ENCODE data around the gene FNIP2.

FNIP2 gene

DNA sequence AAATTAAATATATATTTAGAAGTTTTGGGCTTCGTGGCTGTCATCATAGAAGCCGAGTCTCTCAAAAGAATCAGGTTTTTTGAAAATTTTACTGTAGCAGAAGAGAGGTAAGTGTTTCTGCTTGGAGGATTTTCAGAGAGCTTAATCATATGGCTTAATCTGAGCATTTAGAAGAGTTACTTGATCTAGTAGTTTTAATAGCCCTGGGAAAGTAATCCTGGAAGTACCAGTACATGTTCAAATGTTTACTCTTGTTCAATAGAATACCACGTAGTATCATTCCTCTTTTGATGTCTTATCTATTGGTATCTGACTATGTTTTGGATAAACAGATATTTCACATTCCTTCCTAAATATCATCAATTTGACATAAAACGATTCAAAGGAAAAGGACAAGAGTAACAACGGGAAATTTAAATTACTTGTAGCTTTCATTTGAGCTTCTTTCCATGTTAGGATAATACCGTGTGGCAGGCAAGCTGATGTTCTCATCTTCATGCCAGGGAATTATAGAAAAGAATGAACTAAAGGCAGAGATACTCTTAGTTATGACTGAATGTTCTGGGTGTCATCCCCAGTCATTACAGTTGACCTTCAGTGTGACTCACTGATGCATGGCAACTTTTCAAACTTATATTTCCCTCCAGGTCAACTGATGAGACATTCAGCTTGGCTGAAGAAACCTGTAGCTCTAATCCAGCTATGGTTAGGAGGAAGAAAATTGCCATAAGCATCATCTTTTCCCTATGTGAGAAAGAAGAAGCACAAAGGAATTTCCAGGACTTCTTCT, 89.8 kb downstream of the FNIP2 start:
- no peak overlapping the region for H3K9ac ChIP-seq (ENCODE audit: low read length)
- H2AFZ ChIP-seq (ENCODE audit: insufficient read depth, low read length, poor library complexity): no peak overlapping the region
- no peak overlapping the region for H2AK5ac ChIP-seq (ENCODE audit: low read length)
- H3K4me2 ChIP-seq (ENCODE audit: low read length): no peak overlapping the region
- no peak overlapping the region for H4K8ac ChIP-seq (ENCODE audit: low read depth, low read length)
- DNase-seq: peak in 1 of 2 donors; percentile 37
- H3K36me3 ChIP-seq (ENCODE audit: control insufficient read depth in 1 of 2, insufficient read depth in 2 of 2, low read length in 2 of 2): peaks cover 2% of the 10 kb centered on the region in 2 experiments
- H2BK120ac ChIP-seq (ENCODE audit: insufficient read depth, low read length, poor library complexity): no peak overlapping the region
- H3K79me2 ChIP-seq (ENCODE audit: control insufficient read depth, insufficient read depth, low read length, poor library complexity): no peaks in the 10 kb centered on the region
- no peak overlapping the region for H2BK12ac ChIP-seq (ENCODE audit: low read length)
- H3K9me3 ChIP-seq (ENCODE audit: insufficient read depth, low read depth, low read length): no peaks in the 10 kb centered on the region
- H3K4me1 ChIP-seq (ENCODE audit: control insufficient read depth in 1 of 2, insufficient read depth in 2 of 2, low read length in 2 of 2): no peaks in the 10 kb centered on the region
- no peak overlapping the region for H4K91ac ChIP-seq (ENCODE audit: low read depth, low read length)
- H4K12ac ChIP-seq (ENCODE audit: low read depth, low read length): no peak overlapping the region
- no peaks in the 10 kb centered on the region for H3K27me3 ChIP-seq (ENCODE audit: insufficient read depth, low read length)
- no CpG with 5 or more reads among the region's 6 CpGs for WGBS (ENCODE audit: extremely low coverage, insufficient coverage, insufficient read length)
- no peak overlapping the region for H3K4me3 ChIP-seq (ENCODE audit: low read depth, low read length)
- H3K23ac ChIP-seq (ENCODE audit: low read length): no peak overlapping the region
- no peak overlapping the region for H3K27ac ChIP-seq (ENCODE audit: low read depth, low read length)
- no peak overlapping the region for H3K4ac ChIP-seq (ENCODE audit: low read depth, low read length)
- H3K79me1 ChIP-seq (ENCODE audit: low read length): no peaks in the 10 kb centered on the region
- H2BK5ac ChIP-seq (ENCODE audit: low read depth, low read length, poor library complexity): no peak overlapping the region
- no peak overlapping the region for H3K14ac ChIP-seq (ENCODE audit: low read length)
- no peak overlapping the region for H3K18ac ChIP-seq (ENCODE audit: low read length)

DNA sequence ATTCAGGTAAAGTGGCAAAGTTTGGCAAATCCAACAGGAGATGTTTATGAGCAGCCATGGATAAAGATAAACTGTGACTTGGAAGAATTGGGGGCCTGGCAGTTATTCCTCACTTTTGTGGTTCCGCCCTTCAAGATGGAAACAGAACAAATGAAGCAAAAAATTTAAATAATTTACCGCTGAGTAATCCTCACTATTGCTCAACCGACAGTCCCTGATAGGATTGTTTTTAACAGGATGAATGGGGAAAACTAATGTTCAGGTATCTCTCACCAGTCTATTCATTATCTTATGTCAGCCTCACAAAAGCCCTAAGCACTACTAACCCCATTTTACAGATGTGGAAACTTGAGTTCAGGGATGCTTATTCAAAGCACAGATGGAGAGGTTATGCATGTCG, 90.8 kb downstream of the FNIP2 start:
- WGBS (ENCODE audit: extremely low coverage, insufficient coverage, insufficient read length): no CpG with 5 or more reads among the region's 4 CpGs
- no peak overlapping the region for H4K8ac ChIP-seq (ENCODE audit: low read depth, low read length)
- no peak overlapping the region for H3K27ac ChIP-seq (ENCODE audit: low read depth, low read length)
- no peaks in the 10 kb centered on the region for H3K4me1 ChIP-seq (ENCODE audit: control insufficient read depth in 1 of 2, insufficient read depth in 2 of 2, low read length in 2 of 2)
- H4K12ac ChIP-seq (ENCODE audit: low read depth, low read length): no peak overlapping the region
- no peaks in the 10 kb centered on the region for H3K27me3 ChIP-seq (ENCODE audit: insufficient read depth, low read length)
- H3K14ac ChIP-seq (ENCODE audit: low read length): no peak overlapping the region
- no peak overlapping the region for H3K4ac ChIP-seq (ENCODE audit: low read depth, low read length)
- H3K4me3 ChIP-seq (ENCODE audit: low read depth, low read length): no peak overlapping the region
- H3K9me3 ChIP-seq (ENCODE audit: insufficient read depth, low read depth, low read length): no peaks in the 10 kb centered on the region
- H3K36me3 ChIP-seq (ENCODE audit: control insufficient read depth in 1 of 2, insufficient read depth in 2 of 2, low read length in 2 of 2): peaks cover 2% of the 10 kb centered on the region in 2 experiments
- no peaks in the 10 kb centered on the region for H3K79me2 ChIP-seq (ENCODE audit: control insufficient read depth, insufficient read depth, low read length, poor library complexity)
- no peak overlapping the region for H2BK5ac ChIP-seq (ENCODE audit: low read depth, low read length, poor library complexity)
- no peak overlapping the region for H4K91ac ChIP-seq (ENCODE audit: low read depth, low read length)
- no peaks in the 10 kb centered on the region for H3K79me1 ChIP-seq (ENCODE audit: low read length)
- H2AK5ac ChIP-seq (ENCODE audit: low read length): no peak overlapping the region
- no peak overlapping the region for H3K9ac ChIP-seq (ENCODE audit: low read length)
- no peak overlapping the region for H2AFZ ChIP-seq (ENCODE audit: insufficient read depth, low read length, poor library complexity)
- H3K4me2 ChIP-seq (ENCODE audit: low read length): no peak overlapping the region
- DNase-seq: peak in 1 of 2 donors; percentile 43
- no peak overlapping the region for H3K18ac ChIP-seq (ENCODE audit: low read length)
- H2BK120ac ChIP-seq (ENCODE audit: insufficient read depth, low read length, poor library complexity): no peak overlapping the region
- H2BK12ac ChIP-seq (ENCODE audit: low read length): no peak overlapping the region
- no peak overlapping the region for H3K23ac ChIP-seq (ENCODE audit: low read length)

DNA sequence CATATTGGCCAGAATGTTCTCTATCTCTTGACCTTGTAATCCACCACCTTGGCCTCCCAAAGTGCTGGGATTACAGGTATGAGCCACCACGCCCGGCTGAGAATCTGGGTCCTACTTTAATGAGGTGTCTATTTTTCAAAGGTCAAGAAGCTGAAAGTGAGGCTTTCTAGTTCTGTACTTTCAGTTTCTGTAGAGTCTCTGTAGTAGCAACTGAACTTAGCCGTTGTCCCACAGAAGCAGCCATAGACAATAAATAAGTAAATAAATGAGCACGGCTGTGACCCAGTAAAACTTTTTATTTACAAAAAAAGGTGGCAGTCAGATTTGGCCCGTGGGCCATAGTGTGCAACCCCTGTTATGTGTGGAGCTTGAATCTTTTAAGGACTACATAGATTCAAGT, 92.0 kb downstream of the FNIP2 start:
- Histone ChIP-seq H3K4me1 (ENCODE audit: control insufficient read depth in 1 of 2, insufficient read depth in 2 of 2, low read length in 2 of 2) (no peaks in the 10 kb centered on the region), H2BK12ac (ENCODE audit: low read length) (no peak overlapping the region), H3K79me1 (ENCODE audit: low read length) (no peaks in the 10 kb centered on the region), H3K23ac (ENCODE audit: low read length) (no peak overlapping the region), H4K8ac (ENCODE audit: low read depth, low read length) (no peak overlapping the region), H3K9ac (ENCODE audit: low read length) (no peak overlapping the region), H4K91ac (ENCODE audit: low read depth, low read length) (no peak overlapping the region), H3K4me2 (ENCODE audit: low read length) (no peak overlapping the region), H3K4ac (ENCODE audit: low read depth, low read length) (no peak overlapping the region), H3K27ac (ENCODE audit: low read depth, low read length) (no peak overlapping the region), H3K14ac (ENCODE audit: low read length) (no peak overlapping the region), H3K27me3 (ENCODE audit: insufficient read depth, low read length) (no peaks in the 10 kb centered on the region), H3K18ac (ENCODE audit: low read length) (no peak overlapping the region), H3K9me3 (ENCODE audit: insufficient read depth, low read depth, low read length) (no peaks in the 10 kb centered on the region), H2AK5ac (ENCODE audit: low read length) (no peak overlapping the region), H4K12ac (ENCODE audit: low read depth, low read length) (no peak overlapping the region), H2BK5ac (ENCODE audit: low read depth, low read length, poor library complexity) (no peak overlapping the region), H2AFZ (ENCODE audit: insufficient read depth, low read length, poor library complexity) (no peak overlapping the region), H3K4me3 (ENCODE audit: low read depth, low read length) (no peak overlapping the region), H3K36me3 (ENCODE audit: control insufficient read depth in 1 of 2, insufficient read depth in 2 of 2, low read length in 2 of 2) (peaks cover 2% of the 10 kb centered on the region in 2 experiments), H3K79me2 (ENCODE audit: control insufficient read depth, insufficient read depth, low read length, poor library complexity) (no peaks in the 10 kb centered on the region), H2BK120ac (ENCODE audit: insufficient read depth, low read length, poor library complexity) (no peak overlapping the region)
- no peak for DNase-seq
- WGBS (ENCODE audit: extremely low coverage, insufficient coverage, insufficient read length): no CpG with 5 or more reads among the region's 5 CpGs

DNA sequence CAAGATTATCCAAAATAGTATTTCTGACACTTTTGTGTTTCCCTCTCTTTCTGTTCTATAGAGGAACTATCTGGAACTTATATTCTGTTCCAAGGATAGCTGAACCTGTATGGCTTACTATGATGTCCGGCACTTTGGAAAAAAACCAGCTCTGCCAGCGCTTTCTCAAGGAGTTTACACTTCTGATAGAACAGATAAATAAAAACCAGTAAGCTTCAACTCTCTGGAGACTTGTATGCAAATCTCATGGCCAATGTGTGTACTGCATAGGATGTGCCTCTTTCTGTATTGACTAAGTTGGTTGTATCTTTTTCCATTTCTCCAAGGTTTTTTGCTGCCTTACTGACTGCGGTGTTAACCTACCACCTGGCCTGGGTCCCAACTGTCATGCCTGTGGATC, 92.5 kb downstream of the FNIP2 start:
- Histone ChIP-seq H3K14ac (ENCODE audit: low read length) (no peak overlapping the region), H3K4me1 (ENCODE audit: control insufficient read depth in 1 of 2, insufficient read depth in 2 of 2, low read length in 2 of 2) (no peaks in the 10 kb centered on the region), H3K18ac (ENCODE audit: low read length) (no peak overlapping the region), H2BK5ac (ENCODE audit: low read depth, low read length, poor library complexity) (no peak overlapping the region), H3K9me3 (ENCODE audit: insufficient read depth, low read depth, low read length) (no peaks in the 10 kb centered on the region), H2AK5ac (ENCODE audit: low read length) (no peak overlapping the region), H2BK12ac (ENCODE audit: low read length) (no peak overlapping the region), H2BK120ac (ENCODE audit: insufficient read depth, low read length, poor library complexity) (no peak overlapping the region), H3K79me1 (ENCODE audit: low read length) (no peaks in the 10 kb centered on the region), H4K8ac (ENCODE audit: low read depth, low read length) (no peak overlapping the region), H3K36me3 (ENCODE audit: control insufficient read depth in 1 of 2, insufficient read depth in 2 of 2, low read length in 2 of 2) (peaks cover 2% of the 10 kb centered on the region in 2 experiments), H3K4me3 (ENCODE audit: low read depth, low read length) (no peak overlapping the region), H3K4ac (ENCODE audit: low read depth, low read length) (no peak overlapping the region), H3K23ac (ENCODE audit: low read length) (no peak overlapping the region), H3K9ac (ENCODE audit: low read length) (no peak overlapping the region), H3K27me3 (ENCODE audit: insufficient read depth, low read length) (no peaks in the 10 kb centered on the region), H3K27ac (ENCODE audit: low read depth, low read length) (no peak overlapping the region), H4K91ac (ENCODE audit: low read depth, low read length) (no peak overlapping the region), H3K4me2 (ENCODE audit: low read length) (no peak overlapping the region), H3K79me2 (ENCODE audit: control insufficient read depth, insufficient read depth, low read length, poor library complexity) (no peaks in the 10 kb centered on the region), H4K12ac (ENCODE audit: low read depth, low read length) (no peak overlapping the region), H2AFZ (ENCODE audit: insufficient read depth, low read length, poor library complexity) (no peak overlapping the region)
- no peak for DNase-seq
- WGBS (ENCODE audit: extremely low coverage, insufficient coverage, insufficient read length): no CpG with 5 or more reads among the region's 3 CpGs

Measured in trophoblast cell (in vitro differentiated cells and primary cell).